ENCODE measurements around the gene NTSR2. TPM values are rescaled to one million over a fixed set of nuclear protein-coding genes. Genes with fewer than 3 reads are reported as not detected.

Gene NTSR2
- total RNA-seq, 1 experiment from 2014 or later, result not detected

GRCh38 chr2:11649093-11649492 lies 20.9 kb downstream of the NTSR2 start:
- DNase-seq (ENCODE audit: unreplicated experiment), result no peak
- Mint-ChIP-seq H3K4me1 (ENCODE audit: insufficient read depth, unreplicated experiment) (no peaks in the 10 kb centered on the region), H3K27ac (ENCODE audit: low read depth, unreplicated experiment) (no peak overlapping the region), H3K36me3 (ENCODE audit: insufficient read depth, unreplicated experiment) (no peaks in the 10 kb centered on the region), H3K9me3 (ENCODE audit: unreplicated experiment) (no peaks in the 10 kb centered on the region), H3K27me3 (ENCODE audit: insufficient read depth, unreplicated experiment) (no peaks in the 10 kb centered on the region), H3K4me3 (ENCODE audit: unreplicated experiment) (no peak overlapping the region)
- TF ChIP-seq, protein P1, sequence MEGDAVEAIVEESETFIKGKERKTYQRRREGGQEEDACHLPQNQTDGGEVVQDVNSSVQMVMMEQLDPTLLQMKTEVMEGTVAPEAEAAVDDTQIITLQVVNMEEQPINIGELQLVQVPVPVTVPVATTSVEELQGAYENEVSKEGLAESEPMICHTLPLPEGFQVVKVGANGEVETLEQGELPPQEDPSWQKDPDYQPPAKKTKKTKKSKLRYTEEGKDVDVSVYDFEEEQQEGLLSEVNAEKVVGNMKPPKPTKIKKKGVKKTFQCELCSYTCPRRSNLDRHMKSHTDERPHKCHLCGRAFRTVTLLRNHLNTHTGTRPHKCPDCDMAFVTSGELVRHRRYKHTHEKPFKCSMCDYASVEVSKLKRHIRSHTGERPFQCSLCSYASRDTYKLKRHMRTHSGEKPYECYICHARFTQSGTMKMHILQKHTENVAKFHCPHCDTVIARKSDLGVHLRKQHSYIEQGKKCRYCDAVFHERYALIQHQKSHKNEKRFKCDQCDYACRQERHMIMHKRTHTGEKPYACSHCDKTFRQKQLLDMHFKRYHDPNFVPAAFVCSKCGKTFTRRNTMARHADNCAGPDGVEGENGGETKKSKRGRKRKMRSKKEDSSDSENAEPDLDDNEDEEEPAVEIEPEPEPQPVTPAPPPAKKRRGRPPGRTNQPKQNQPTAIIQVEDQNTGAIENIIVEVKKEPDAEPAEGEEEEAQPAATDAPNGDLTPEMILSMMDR (IDR thresholded peaks at IDR 0.05; ENCODE audit: unreplicated experiment), result no peak
- ChIA-PET CTCF (interaction anchor here (0.6 kb wide), 1 partner anchor 32 kb away, joined by 4 read pairs; no protein-coding TSS in a partner anchor), POLR2A (no interaction called here)
- intact Hi-C loops (cut with micrococcal nuclease), result no loop called here
- BruUV-seq (replicated peaks), result no TSS peak

DNA sequence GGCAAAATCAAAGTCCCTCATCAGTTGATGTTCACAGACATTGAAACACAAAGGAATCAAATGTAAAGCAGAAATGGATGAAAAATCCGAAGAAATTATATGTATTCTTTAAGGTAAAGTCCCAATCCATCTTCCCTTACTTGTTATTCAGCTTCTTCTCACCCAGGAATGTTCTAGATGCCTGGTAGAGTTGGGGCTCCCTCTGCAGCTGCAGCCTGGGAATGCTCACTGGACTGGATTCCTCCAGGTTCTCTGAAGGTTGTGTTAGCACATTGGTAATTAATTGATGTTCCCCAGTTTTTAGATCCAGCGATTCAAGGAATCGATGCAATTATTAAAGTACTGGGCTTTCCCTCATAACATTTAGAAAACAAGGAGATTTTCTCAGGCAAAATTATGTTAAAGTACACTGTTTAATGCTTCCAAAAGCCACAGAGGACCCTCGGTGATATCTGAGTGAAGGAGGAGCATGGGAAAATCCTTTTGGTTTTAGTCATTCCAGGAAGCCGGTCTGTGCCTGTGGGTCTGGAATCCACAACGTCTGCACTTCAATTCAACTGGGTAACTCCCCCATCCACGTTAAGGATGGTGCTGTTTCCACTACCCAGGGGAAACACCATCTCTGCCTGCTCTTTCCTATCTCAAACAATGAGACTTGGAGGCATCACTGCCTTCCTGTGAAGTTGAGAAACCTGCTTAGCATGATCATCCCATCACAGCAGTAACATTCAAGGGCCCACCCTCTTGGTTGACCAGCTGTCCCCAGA lies 22.0 kb downstream of the NTSR2 start:
- H3K4me1 Mint-ChIP-seq (ENCODE audit: insufficient read depth, unreplicated experiment), result no peaks in the 10 kb centered on the region

GRCh38 chr2:11646530-11646929 lies 23.5 kb downstream of the NTSR2 start:
- intact Hi-C loops (cut with micrococcal nuclease), result no loop called here

More for the DNA sequence above, 22.0 kb downstream of the NTSR2 start:
- TF ChIP-seq, protein P1 (IDR thresholded peaks at IDR 0.05; ENCODE audit: unreplicated experiment), result peak; percentile 24
- BruUV-seq (replicated peaks), result no TSS peak
- H3K36me3 Mint-ChIP-seq (ENCODE audit: insufficient read depth, unreplicated experiment), result no peaks in the 10 kb centered on the region
- no peak overlapping the region for H3K27ac Mint-ChIP-seq (ENCODE audit: low read depth, unreplicated experiment)
- H3K27me3 Mint-ChIP-seq (ENCODE audit: insufficient read depth, unreplicated experiment), result no peaks in the 10 kb centered on the region
- ChIA-PET CTCF (interaction anchor here (0.6 to 1.1 kb wide), 2 partner anchors 9 to 36 kb away, joined by 3 read pairs; no protein-coding TSS in a partner anchor), POLR2A (interaction anchor here (0.6 kb wide), 1 partner anchor 94 kb away, joined by 5 read pairs; no protein-coding TSS in a partner anchor)
- intact Hi-C loops (cut with micrococcal nuclease), result loop anchor here (1.0 kb wide), 1 partner anchor 170 kb away; no protein-coding TSS in a partner anchor
- H3K9me3 Mint-ChIP-seq (ENCODE audit: unreplicated experiment), result no peaks in the 10 kb centered on the region
- peak; percentile 27 for DNase-seq (ENCODE audit: unreplicated experiment)
- no peak overlapping the region for H3K4me3 Mint-ChIP-seq (ENCODE audit: unreplicated experiment)

DNA sequence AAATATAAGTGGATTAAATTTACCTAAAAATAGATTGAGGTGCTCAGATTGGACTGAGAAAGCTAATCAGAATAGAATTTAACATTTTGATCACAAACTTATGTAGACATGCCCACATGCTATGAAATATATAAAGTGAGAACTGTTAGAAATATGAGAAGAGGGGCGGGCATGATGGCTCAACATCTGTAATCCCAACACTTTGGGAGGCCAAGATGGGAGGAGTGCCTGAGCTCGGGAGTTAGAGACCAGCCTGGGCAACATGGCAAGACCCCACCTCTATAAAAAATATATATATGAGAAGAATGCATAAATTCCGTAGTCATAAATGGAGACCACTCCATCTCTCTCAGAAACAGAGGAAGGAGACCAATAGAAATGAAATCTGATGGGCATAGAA lies 25.7 kb downstream of the NTSR2 start:
- no TSS peak for BruUV-seq (replicated peaks)
- POLR2A ChIA-PET, result no interaction called here
- Mint-ChIP-seq H3K27ac (ENCODE audit: low read depth, unreplicated experiment) (no peak overlapping the region), H3K4me3 (ENCODE audit: unreplicated experiment) (no peak overlapping the region), H3K27me3 (ENCODE audit: insufficient read depth, unreplicated experiment) (no peaks in the 10 kb centered on the region), H3K36me3 (ENCODE audit: insufficient read depth, unreplicated experiment) (no peaks in the 10 kb centered on the region), H3K4me1 (ENCODE audit: insufficient read depth, unreplicated experiment) (no peaks in the 10 kb centered on the region), H3K9me3 (ENCODE audit: unreplicated experiment) (no peaks in the 10 kb centered on the region)
- CTCF ChIA-PET, result no interaction called here
- no peak for DNase-seq (ENCODE audit: unreplicated experiment)
- intact Hi-C loops (cut with micrococcal nuclease), result no loop called here
- TF ChIP-seq, protein P1 (IDR thresholded peaks at IDR 0.05; ENCODE audit: unreplicated experiment), result no peak

More at GRCh38 chr2:11646530-11646929, 23.5 kb downstream of the NTSR2 start:
- POLR2A ChIA-PET, result interaction anchor here (0.7 kb wide), 1 partner anchor 400 kb away, joined by 3 read pairs; no protein-coding TSS in a partner anchor
- no TSS peak for BruUV-seq (replicated peaks)
- Mint-ChIP-seq H3K27me3 (ENCODE audit: insufficient read depth, unreplicated experiment) (no peaks in the 10 kb centered on the region), H3K9me3 (ENCODE audit: unreplicated experiment) (no peaks in the 10 kb centered on the region), H3K36me3 (ENCODE audit: insufficient read depth, unreplicated experiment) (no peaks in the 10 kb centered on the region), H3K4me1 (ENCODE audit: insufficient read depth, unreplicated experiment) (no peaks in the 10 kb centered on the region), H3K4me3 (ENCODE audit: unreplicated experiment) (no peak overlapping the region), H3K27ac (ENCODE audit: low read depth, unreplicated experiment) (no peak overlapping the region)
- TF ChIP-seq, protein P1 (IDR thresholded peaks at IDR 0.05; ENCODE audit: unreplicated experiment), result no peak
- DNase-seq (ENCODE audit: unreplicated experiment), result no peak
- CTCF ChIA-PET, result interaction anchor here (0.7 kb wide), 1 partner anchor 15 kb away, joined by 4 read pairs; no protein-coding TSS in a partner anchor

Measured in MCF 10A (cell line).